H1 (cell line): ENCODE measurements around the gene CLMP. TPM values are rescaled to one million over a fixed set of nuclear protein-coding genes. Genes with fewer than 3 reads are reported as not detected.

Source experiments
- CTCF ChIA-PET: fragments of 300-600 bp; sonication (Branson Sonifier 250); formaldehyde crosslinking; loops from one replicate; lab custom pipeline; 2021; ENCODE audit not compliant: partially characterized antibody; lab: Charles Lee
- POLR2A ChIA-PET: fragments of 300-600 bp; sonication (Branson Sonifier 250); formaldehyde crosslinking; loops from one replicate; lab custom pipeline; 2021; ENCODE audit warnings: inconsistent platforms; ENCODE audit not compliant: partially characterized antibody; lab: Charles Lee
- DNase-seq, 2 experiments: peaks; one replicate each; pipeline versions ENCODE4 v3.0.0 to v3.0.0-alpha.2; 2010 to 2022; ENCODE audit warnings: low spot score in 2 of 2, low read depth in 1 of 2, mixed read lengths in 1 of 2
- FAIRE-seq: peaks from 2 replicates; lab custom pipeline; 2011; peaks lifted over from hg19 to GRCh38; lab: Jason Lieb, UNC
- H2AFZ ChIP-seq: 2 replicates; pipeline ENCODE4 v1.8.1; 2012; ENCODE audit warnings: low read length, inconsistent platforms
- H2AK5ac ChIP-seq: 2 replicates; pipeline ENCODE4 v1.6.1; 2013; ENCODE audit warnings: low read depth, low read length
- H2BK120ac ChIP-seq: replicated peaks from 2 replicates; pipeline ENCODE3; 2013; ENCODE audit warnings: low read depth, low read length, inconsistent platforms
- H2BK12ac ChIP-seq: 2 replicates; pipeline ENCODE4 v1.6.1; 2013; ENCODE audit warnings: low read depth, low read length
- H2BK15ac ChIP-seq: 2 replicates; pipeline ENCODE4 v1.6.1; 2013; ENCODE audit warnings: low read length
- H2BK20ac ChIP-seq: 2 replicates; pipeline ENCODE4 v1.6.1; 2013; ENCODE audit warnings: low read length
- H2BK5ac ChIP-seq: 2 replicates; pipeline ENCODE4 v1.6.1; 2013; ENCODE audit warnings: low read depth, low read length
- H3K14ac ChIP-seq: 2 replicates; pipeline ENCODE4 v1.6.1; 2013; ENCODE audit warnings: inconsistent platforms; ENCODE audit not compliant: insufficient read length
- H3K18ac ChIP-seq: 2 replicates; pipeline ENCODE4 v1.6.1; 2013; ENCODE audit warnings: low read length; ENCODE audit errors: extremely low read depth
- H3K23ac ChIP-seq: 2 replicates; pipeline ENCODE4 v1.6.1; 2013; ENCODE audit warnings: inconsistent platforms; ENCODE audit not compliant: insufficient read length
- H3K23me2 ChIP-seq: 2 replicates; pipeline ENCODE4 v1.6.1; 2013; ENCODE audit warnings: low read depth, low read length
- H3K27ac ChIP-seq: 2 replicates; pipeline ENCODE4 v1.6.1; 2011; ENCODE audit warnings: low read depth, low read length, inconsistent platforms
- H3K27me3 ChIP-seq, 4 experiments: replicated peaks in 1 of 4; 1 replicate in 1 of 4; 2 replicates in 3 of 4; pipeline versions ENCODE4 v1.6.1 to v1.8.1; 2011 to 2013; ENCODE audit warnings: low read length in 3 of 4, mild to moderate bottlenecking in 3 of 4, inconsistent platforms in 2 of 4, mixed read lengths in 2 of 4, moderate library complexity in 1 of 4; ENCODE audit not compliant: control insufficient read depth in 3 of 4, insufficient read depth in 3 of 4; ENCODE audit errors: extremely low read depth in 1 of 4
- H3K36me3 ChIP-seq, 4 experiments: 2 replicates each; pipeline versions ENCODE4 v1.6.1 to v1.8.1; 2011 to 2013; ENCODE audit warnings: mild to moderate bottlenecking in 4 of 4, low read length in 3 of 4, moderate library complexity in 2 of 4, control low read depth in 1 of 4, inconsistent platforms in 1 of 4; ENCODE audit not compliant: insufficient read depth in 4 of 4, control insufficient read depth in 2 of 4
- H3K4ac ChIP-seq: replicated peaks from 2 replicates; pipeline ENCODE3; 2013; ENCODE audit warnings: low read length, low read depth, mixed read lengths, inconsistent platforms; ENCODE audit not compliant: insufficient read length
- H3K4me1 ChIP-seq, 4 experiments: replicated peaks in 1 of 4; 1 replicate in 1 of 4; 2 replicates in 3 of 4; pipeline versions ENCODE4 v1.6.1 to v1.8.1; 2011 to 2013; ENCODE audit warnings: low read length in 3 of 4, inconsistent platforms in 2 of 4, mixed read lengths in 1 of 4; ENCODE audit not compliant: insufficient read depth in 4 of 4, control insufficient read depth in 3 of 4
- H3K4me2 ChIP-seq, 2 experiments: 2 replicates each; pipeline versions ENCODE4 v1.6.1 to v1.8.1; 2011 to 2013; ENCODE audit warnings: low read depth in 2 of 2, low read length in 2 of 2, control low read depth in 1 of 2, inconsistent platforms in 1 of 2, mild to moderate bottlenecking in 1 of 2; ENCODE audit not compliant: insufficient read depth in 1 of 2
- H3K4me3 ChIP-seq, 4 experiments: fragments of 200-600, 300-600 bp in 1 of 4; sonication (generic), shearing (Covaris generic), sonication (Bioruptor Twin) in 1 of 4; 2 replicates each; pipeline versions ENCODE4 v1.5.1 to v1.8.1; 2011 to 2016; ENCODE audit warnings: low read length in 4 of 4, low read depth in 3 of 4, control low read depth in 2 of 4, inconsistent platforms in 2 of 4, mild to moderate bottlenecking in 2 of 4, mixed read lengths in 1 of 4, moderate library complexity in 1 of 4; ENCODE audit not compliant: insufficient read depth in 2 of 4; ENCODE audit errors: extremely low read depth in 1 of 4
- H3K56ac ChIP-seq: replicated peaks from 2 replicates; pipeline ENCODE3; 2013; ENCODE audit warnings: low read depth, mild to moderate bottlenecking, mixed read lengths, low read length, inconsistent platforms; ENCODE audit not compliant: insufficient read length
- H3K79me1 ChIP-seq: 2 replicates; pipeline ENCODE4 v1.6.1; 2013; ENCODE audit warnings: low read depth, low read length, control low read depth
- H3K79me2 ChIP-seq, 2 experiments: 2 replicates each; pipeline versions ENCODE4 v1.6.1 to v1.8.1; 2012 to 2013; ENCODE audit warnings: low read length in 2 of 2, mild to moderate bottlenecking in 2 of 2, inconsistent platforms in 1 of 2; ENCODE audit not compliant: insufficient read depth in 2 of 2, control insufficient read depth in 1 of 2
- H3K9ac ChIP-seq, 4 experiments: replicated peaks in 1 of 4; 1 replicate in 1 of 4; 2 replicates in 3 of 4; pipeline versions ENCODE4 v1.6.1 to v1.8.1; 2011 to 2013; ENCODE audit warnings: low read depth in 3 of 4, low read length in 3 of 4, control low read depth in 2 of 4, mild to moderate bottlenecking in 2 of 4, moderate library complexity in 2 of 4, inconsistent platforms in 1 of 4; ENCODE audit errors: extremely low read depth in 1 of 4
- H3K9me3 ChIP-seq, 2 experiments: 2 replicates each; pipeline versions ENCODE4 v1.6.1 to v1.8.1; 2012 to 2013; ENCODE audit warnings: mild to moderate bottlenecking in 2 of 2, moderate library complexity in 2 of 2, control low read depth in 1 of 2, inconsistent platforms in 1 of 2, low read depth in 1 of 2, low read length in 1 of 2, mixed read lengths in 1 of 2; ENCODE audit not compliant: insufficient read depth in 2 of 2
- H4K20me1 ChIP-seq, 2 experiments: replicated peaks in 1 of 2; 2 replicates each; pipeline versions ENCODE3 to v1.8.1; 2011 to 2013; ENCODE audit warnings: inconsistent platforms in 2 of 2, low read length in 2 of 2, mild to moderate bottlenecking in 1 of 2; ENCODE audit not compliant: insufficient read depth in 2 of 2, control insufficient read depth in 1 of 2
- H4K5ac ChIP-seq: 2 replicates; pipeline ENCODE4 v1.6.1; 2013; ENCODE audit warnings: low read length, low read depth, mixed read lengths, inconsistent platforms; ENCODE audit not compliant: insufficient read length
- H4K8ac ChIP-seq: 2 replicates; pipeline ENCODE4 v1.8.0; 2013; ENCODE audit warnings: mild to moderate bottlenecking, moderate library complexity, low read length, inconsistent platforms; ENCODE audit not compliant: insufficient read depth; ENCODE audit errors: extremely low read depth
- H4K91ac ChIP-seq: replicated peaks from 2 replicates; pipeline ENCODE3; 2013; ENCODE audit warnings: low read length, mixed read lengths, inconsistent platforms; ENCODE audit not compliant: insufficient read length
- BACH1 ChIP-seq: IDR thresholded peaks from 2 replicates; pipeline ENCODE4 v1.6.1; 2012; ENCODE audit warnings: low read length, improper control_type of control experiment
- CBX8 ChIP-seq: fragments of 300-800, 300-1000 bp; sonication (generic); IDR thresholded peaks from 2 replicates; pipeline ENCODE4 v1.7.1; 2016; ENCODE audit warnings: low read depth, low read length, borderline replicate concordance
- EZH2 ChIP-seq: fragments of 200-600 bp; sonication (generic); IDR thresholded peaks from 2 replicates; pipeline ENCODE4 v1.7.1; 2012; ENCODE audit warnings: low read depth, mild to moderate bottlenecking, moderate library complexity, low read length, inconsistent platforms; ENCODE audit not compliant: severe bottlenecking
- FOSL1 ChIP-seq: IDR thresholded peaks from 2 replicates; pipeline ENCODE4 v1.6.1; 2011; ENCODE audit warnings: mild to moderate bottlenecking, low read depth, low read length, moderate library complexity; ENCODE audit not compliant: insufficient read depth
- GTF2F1 ChIP-seq: IDR thresholded peaks from 2 replicates; pipeline ENCODE4 v1.6.1; 2012; ENCODE audit warnings: low read depth, low read length, improper control_type of control experiment, borderline replicate concordance
- HDAC6 ChIP-seq: IDR thresholded peaks from one replicate; pipeline ENCODE4 v1.7.1; 2012; ENCODE audit warnings: low read depth, mild to moderate bottlenecking, inconsistent platforms, low read length, moderate library complexity
- JUND ChIP-seq: IDR thresholded peaks from 2 replicates; pipeline ENCODE4 v1.6.1; 2011; ENCODE audit warnings: mild to moderate bottlenecking, improper control_type of control experiment, low read length
- PHF8 ChIP-seq: fragments of 200-600 bp; sonication (generic); conservative IDR thresholded peaks from 2 replicates; pipeline ENCODE4 v1.7.1; 2012; ENCODE audit warnings: low read depth, mild to moderate bottlenecking, inconsistent platforms, low read length, moderate library complexity
- POU5F1 ChIP-seq: IDR thresholded peaks from 2 replicates; pipeline ENCODE4 v1.6.1; 2011; ENCODE audit warnings: low read depth, mild to moderate bottlenecking, low read length, moderate library complexity
- SAP30 ChIP-seq: fragments of 300-600 bp; sonication (generic); IDR thresholded peaks from 2 replicates; pipeline ENCODE4 v1.7.1; 2012; ENCODE audit warnings: low read length, moderate library complexity, mild to moderate bottlenecking, inconsistent platforms; ENCODE audit not compliant: insufficient read depth, insufficient replicate concordance
- SIX5 ChIP-seq: IDR thresholded peaks from 2 replicates; pipeline ENCODE4 v1.6.1; 2011; ENCODE audit warnings: mild to moderate bottlenecking, low read depth, low read length
- TAF7 ChIP-seq: optimal IDR thresholded peaks from 2 replicates; pipeline ENCODE3; 2011; ENCODE audit warnings: low read depth, mild to moderate bottlenecking, inconsistent platforms, low read length, moderate library complexity, borderline replicate concordance
- TEAD4 ChIP-seq: IDR thresholded peaks from 2 replicates; pipeline ENCODE4 v1.6.1; 2012; ENCODE audit warnings: low read depth, low read length, inconsistent platforms, mixed read lengths
- WGBS, 2 experiments: shearing (Covaris generic) in 1 of 2; methylation state at CpG; one replicate each; pipeline versions ENCODE4 v1.1.6 to v1.1.7; 2013 to 2015; ENCODE audit warnings: low lambda C conversion rate in 2 of 2, mixed read lengths in 2 of 2, inconsistent platforms in 1 of 2, low coverage in 1 of 2, missing lambda C conversion rate in 1 of 2; ENCODE audit not compliant: insufficient replicate concordance in 2 of 2, insufficient coverage in 1 of 2, insufficient read length in 1 of 2; ENCODE audit errors: extremely low coverage in 1 of 2, missing lambda C conversion rate in 1 of 2; 5-methylcytosine and 5-hydroxymethylcytosine counted together
- polyA plus RNA-seq, 7 experiments: library from polyadenylated mRNA; depleted of rRNA in 3 of 7; stranded (reverse) in 5 of 7; unstranded in 2 of 7; fragments of >200 nt in 5 of 7; fragments of 200-250 nt in 2 of 7; gene quantifications; 1 replicate in 5 of 7; 2 replicates in 1 of 7; 4 replicates in 1 of 7; pipeline versions ENCODE4 v1.2.1 to v1.2.3, GENCODE V29; 2011 to 2013; ENCODE audit warnings: missing spikeins in 2 of 7, mixed read lengths in 2 of 7
- total RNA-seq: library from RNA; stranded (reverse); fragmentation: NEBNext Ultra II Directional; extraction: Animal tissue kit (Norgen Biotek cat#: 25700); gene quantifications from 2 replicates; pipeline ENCODE4 v1.2.1, GENCODE V29; 2021

Gene CLMP
- total and polyA plus RNA-seq, 2 of the 8 experiments (the other 6 are each of a cell fraction or from before 2014, with no cell fraction given) = 9.9 to 24.1 TPM

DNA sequence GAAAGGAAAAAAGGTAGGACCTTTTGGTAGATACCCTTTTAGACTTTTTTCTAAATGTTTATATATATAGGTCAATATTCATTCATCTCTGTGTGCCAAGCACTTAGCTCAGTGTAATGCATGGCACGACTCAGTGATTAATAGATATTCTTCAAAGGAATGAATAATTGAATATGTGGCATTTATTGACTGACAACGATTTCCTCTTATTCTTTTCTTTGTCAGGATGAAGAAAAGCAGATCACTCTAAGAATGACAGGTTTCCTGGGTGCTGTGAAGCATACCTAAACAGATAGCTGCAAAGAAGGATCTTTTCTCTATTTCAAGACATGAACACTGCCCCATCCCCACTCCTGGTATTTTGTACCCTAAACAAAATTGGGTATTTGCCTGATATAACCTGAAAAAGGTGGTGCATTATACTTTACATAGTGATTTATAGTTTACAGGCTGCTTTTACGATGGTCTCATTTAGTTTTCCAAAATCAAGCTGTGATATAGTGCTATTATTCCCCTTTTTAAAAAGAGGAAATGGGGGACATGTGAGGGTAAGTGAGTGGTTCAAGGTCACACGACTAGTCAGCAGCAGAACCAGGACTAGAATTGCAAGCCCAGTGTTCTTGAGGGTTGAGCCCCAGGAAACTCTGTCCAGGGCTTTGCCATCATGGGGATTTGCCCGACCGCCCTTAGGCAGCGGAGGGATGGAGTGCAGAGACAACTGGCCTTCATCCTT, 32.9 kb upstream of the CLMP start:
- H4K20me1 ChIP-seq = no peaks in the 10 kb centered on the region
- H3K23ac ChIP-seq = no peak overlapping the region
- H3K4me3 ChIP-seq = no peak overlapping the region
- H3K18ac ChIP-seq = no peak overlapping the region
- H3K14ac ChIP-seq = no peak overlapping the region
- H3K4me1 ChIP-seq = peaks cover 0 to 7% (median 3%) of the 10 kb centered on the region in 4 experiments; a peak in 2 of 7 replicates
- H3K4me2 ChIP-seq = no peak overlapping the region
- no peak overlapping the region for H4K5ac ChIP-seq
- H2BK20ac ChIP-seq = no peak overlapping the region
- H3K23me2 ChIP-seq = peaks cover 1% of the 10 kb centered on the region; the same call in 1 of the 2 replicates
- H3K27ac ChIP-seq = no peak overlapping the region
- H3K27me3 ChIP-seq = no peaks in the 10 kb centered on the region
- no peak for DNase-seq
- CTCF ChIA-PET = interaction anchor here (0.5 to 2.0 kb wide), 6 partner anchors 10 to 285 kb away, joined by 3 to 8 read pairs (median 4); no protein-coding TSS in a partner anchor
- no peak overlapping the region for H2BK15ac ChIP-seq
- H2BK12ac ChIP-seq = peak overlapping the region; percentile 87
- H3K79me2 ChIP-seq = no peaks in the 10 kb centered on the region
- no peaks in the 10 kb centered on the region for H3K9me3 ChIP-seq
- H2AFZ ChIP-seq = no peak overlapping the region
- H4K91ac ChIP-seq = no peak overlapping the region
- H3K79me1 ChIP-seq = no peaks in the 10 kb centered on the region
- WGBS, 2 experiments = 90% methylated on average over 7 of the region's 7 CpGs; no CpG with 5 or more reads in 1 of the 2 experiments
- no peak overlapping the region for H3K4ac ChIP-seq
- POLR2A ChIA-PET = interaction anchor here (1.4 kb wide), 1 partner anchor 35 kb away, joined by 3 read pairs; no protein-coding TSS in a partner anchor
- peak overlapping the region; percentile 18; the same call in 1 of the 2 replicates for H2AK5ac ChIP-seq
- H2BK5ac ChIP-seq = no peak overlapping the region
- H3K36me3 ChIP-seq = no peaks in the 10 kb centered on the region; a peak in 1 of 8 replicates
- no peak overlapping the region for H3K9ac ChIP-seq
- H4K8ac ChIP-seq = no peak overlapping the region
- no peak overlapping the region for H2BK120ac ChIP-seq
- no peak overlapping the region for H3K56ac ChIP-seq
- no peak for FAIRE-seq
- TF ChIP-seq PHF8 (no peak), BACH1 (no peak), GTF2F1 (no peak), EZH2 (no peak), FOSL1 (no peak), CBX8 (no peak), TAF7 (no peak), JUND (no peak), SIX5 (no peak), HDAC6 (no peak), SAP30 (no peak), POU5F1 (no peak), TEAD4 (no peak)
